GM12801 (cell line): ENCODE data around the gene NDUFV3.

Source experiments
- CTCF ChIP-seq: IDR thresholded peaks from one replicate; pipeline ENCODE4 v1.5.1; 2011; ENCODE audit warnings: control low read depth; ENCODE audit not compliant: insufficient read length; ENCODE audit errors: extremely low read depth

Gene NDUFV3

GRCh38 chr21:42854246-42855010 is 38.7 kb upstream of the NDUFV3 start:
- TF ChIP-seq CTCF = no peak

GRCh38 chr21:42855171-42855936 is 37.8 kb upstream of the NDUFV3 start:
- TF ChIP-seq CTCF = no peak

DNA sequence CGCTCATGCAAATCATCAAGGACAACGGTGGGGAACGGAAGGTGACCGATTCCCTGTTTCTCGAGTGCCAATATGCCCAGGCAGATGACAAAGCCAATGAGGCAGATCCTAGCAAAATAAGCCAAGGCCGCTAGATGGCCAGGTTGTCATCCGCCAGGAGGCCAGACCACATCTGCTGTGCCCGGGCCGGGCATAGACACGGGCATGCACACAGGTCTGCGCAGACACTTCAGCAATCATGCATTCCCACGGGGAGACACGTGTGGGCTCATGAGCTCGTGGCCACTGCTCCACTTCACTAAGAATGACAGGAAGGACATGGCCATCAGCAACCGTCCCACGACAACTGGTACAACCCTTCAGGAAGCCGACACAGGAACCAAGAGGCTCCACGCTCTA is 37.2 kb upstream of the NDUFV3 start:
- TF ChIP-seq CTCF = no peak

DNA sequence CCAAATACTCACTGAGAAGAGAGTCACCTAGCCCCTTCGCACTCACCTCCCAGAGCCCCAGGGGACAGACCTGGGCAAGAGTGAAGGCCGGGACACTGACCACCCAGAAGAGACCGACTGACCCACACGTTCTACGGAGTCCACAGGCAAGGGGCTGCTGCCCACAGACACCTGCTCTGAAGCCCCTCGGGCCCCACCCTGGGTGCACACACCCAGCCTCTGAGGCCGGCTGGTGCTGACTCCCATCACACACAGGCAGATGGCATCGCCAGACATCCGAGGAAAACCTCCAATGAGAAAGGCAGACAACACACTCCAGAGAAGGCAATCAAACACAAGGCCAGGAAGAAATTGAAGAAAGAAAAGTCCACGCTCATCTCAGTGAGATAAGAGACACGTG is 35.9 kb upstream of the NDUFV3 start:
- TF ChIP-seq CTCF = no peak

DNA sequence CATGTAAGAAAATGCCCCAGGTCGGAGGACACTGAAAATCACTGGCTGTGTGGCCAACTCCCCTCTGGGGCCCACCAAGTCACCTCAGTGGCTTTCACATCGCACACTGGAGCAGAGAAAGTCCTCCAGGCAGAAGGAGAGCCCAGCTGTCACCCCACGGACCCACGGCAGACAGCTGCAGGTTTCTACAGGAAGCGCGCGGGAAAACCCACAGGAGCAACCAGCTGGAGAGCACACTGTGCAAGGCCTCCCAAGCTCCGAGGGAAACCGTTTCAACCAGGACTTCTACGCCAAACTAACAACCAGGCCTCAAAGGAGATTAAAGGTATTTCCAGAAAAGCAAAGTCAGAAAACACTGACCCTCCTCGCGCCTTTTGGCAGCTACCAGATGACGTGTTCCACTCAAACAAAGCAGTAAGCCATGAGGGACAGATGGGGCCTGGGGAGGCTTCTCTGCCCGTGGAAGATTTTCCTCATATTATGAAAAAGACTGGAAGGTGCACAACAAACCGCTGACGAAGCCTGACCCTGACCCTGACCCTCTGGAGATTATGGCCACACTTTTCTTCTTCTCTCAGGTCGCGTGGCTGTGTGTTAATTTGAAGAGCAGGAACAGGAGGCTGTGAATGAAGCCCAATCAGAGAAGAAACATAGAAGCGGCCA is 34.8 kb upstream of the NDUFV3 start:
- no peak for TF ChIP-seq CTCF

GRCh38 chr21:42858957-42859890 is 33.9 kb upstream of the NDUFV3 start:
- TF ChIP-seq CTCF = no peak
